K562 (cell line): ENCODE results near the gene PAF1. TPM values are rescaled to one million over a fixed set of nuclear protein-coding genes. Genes with fewer than 3 reads are reported as not detected.

Experiments
- CCNT2 ChIP-seq: IDR thresholded peaks from 2 replicates; pipeline ENCODE4 v1.6.1; 2011; ENCODE audit warnings: borderline replicate concordance, low read depth, mild to moderate bottlenecking, moderate library complexity, mixed read lengths, low read length; ENCODE audit not compliant: insufficient read length; ENCODE audit errors: extremely low read depth
- JUND ChIP-seq, 2 experiments: IDR thresholded peaks; 2 replicates in 1 of 2; 3 replicates in 1 of 2; pipeline ENCODE4 v1.6.1; 2011; ENCODE audit warnings: borderline replicate concordance in 2 of 2, low read depth in 2 of 2, low read length in 2 of 2, improper control_type of control experiment in 1 of 2, missing biosample characterization in 1 of 2, missing genetic modification characterization in 1 of 2, missing genetic modification reagents in 1 of 2
- SP2 ChIP-seq: IDR thresholded peaks from 2 replicates; pipeline ENCODE4 v1.6.1; 2011; ENCODE audit warnings: mild to moderate bottlenecking, low read depth, low read length, moderate library complexity; ENCODE audit not compliant: poor library complexity, severe bottlenecking; ENCODE audit errors: extremely low read depth
- XRCC5 ChIP-seq: fragments of 200-400 bp; formaldehyde crosslinking; IDR thresholded peaks from 2 replicates; pipeline ENCODE4 v1.6.1; 2017; ENCODE audit warnings: low read depth, mild to moderate bottlenecking, low read length
- polyA plus RNA-seq, 8 experiments: library from polyadenylated mRNA; depleted of rRNA in 4 of 8; stranded (reverse) in 5 of 8; unstranded in 3 of 8; fragments of >200 nt; fragmentation: Nextera tagmentation in 2 of 8; fragmentation: Illumina TruSeq in 1 of 8; extraction: Ambion mirVana in 2 of 8; extraction: Trizol in 1 of 8; gene quantifications; 2 replicates each; pipeline versions ENCODE4 v1.2.1 to v1.2.3, GENCODE V29; 2011 to 2014; ENCODE audit warnings: inconsistent platforms in 1 of 8, missing spikeins in 1 of 8
- total RNA-seq, 7 experiments: library from RNA; depleted of rRNA in 6 of 7; stranded (reverse); fragments of >200 nt in 6 of 7; fragmentation: Illumina TruSeq in 2 of 7; extraction: Trizol in 2 of 7; gene quantifications; 2 replicates each; pipeline versions ENCODE4 v1.2.1 to v1.2.3, GENCODE V29; 2011 to 2021; ENCODE audit warnings: low replicate concordance in 1 of 7
- TF ChIP-seq, protein P1 (sequence below), 2 experiments: fragments of 450-650 bp; IDR thresholded peaks; 2 replicates each; pipeline ENCODE4 v1.6.1; 2016; ENCODE audit warnings: mild to moderate bottlenecking in 2 of 2, borderline replicate concordance in 1 of 2, low read depth in 1 of 2, moderate library complexity in 1 of 2
- TF ChIP-seq, protein P2 (sequence below): fragments of 450-650 bp; formaldehyde crosslinking; IDR thresholded peaks from 2 replicates; pipeline ENCODE4 v1.4.0; 2020; ENCODE audit warnings: mild to moderate bottlenecking, moderate library complexity

PAF1 gene
- total and polyA plus RNA-seq, 9 of the 15 experiments (the other 6 are each of a cell fraction or from before 2014, with no cell fraction given): 1.5 to 45.0 (median 33.8) TPM

DNA sequence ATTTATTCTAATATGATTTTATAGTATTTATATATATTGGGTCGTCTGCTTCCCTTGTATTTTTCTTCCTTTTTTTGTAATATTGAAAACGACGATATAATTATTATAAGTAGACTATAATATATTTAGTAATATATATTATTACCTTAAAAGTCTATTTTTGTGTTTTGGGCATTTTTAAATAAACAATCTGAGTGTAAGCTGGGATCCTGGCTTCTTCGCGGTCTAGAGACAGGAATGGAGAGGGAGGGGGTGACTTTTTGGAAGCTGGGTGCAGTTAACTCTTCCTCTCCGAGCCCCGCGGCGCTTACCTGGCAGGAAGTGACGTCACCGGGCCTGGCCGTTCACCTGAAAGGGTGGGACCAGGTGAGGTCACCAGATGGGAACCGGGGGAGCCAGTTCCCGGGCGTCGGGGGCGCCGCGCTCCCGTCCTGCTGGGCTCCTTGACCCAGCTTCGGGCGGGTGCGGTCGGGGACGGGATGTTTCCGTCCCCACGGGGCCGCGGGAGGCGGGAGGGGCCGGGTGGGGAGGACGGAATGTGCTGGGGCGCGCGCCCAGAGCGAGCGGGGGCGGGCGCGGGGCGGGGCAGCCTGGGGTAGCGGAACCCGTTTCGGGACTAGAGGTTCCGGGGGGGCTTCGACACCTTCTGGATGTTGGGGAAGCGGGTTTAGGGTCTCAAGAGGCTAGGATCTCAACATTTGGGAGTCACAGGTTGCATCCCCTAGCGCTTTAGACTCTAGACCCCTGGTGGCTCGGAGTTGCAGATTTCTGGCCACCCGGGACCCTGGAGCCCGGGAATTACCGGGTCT, 18.5 kb upstream of the PAF1 start (continued):
- TF ChIP-seq, protein P1, sequence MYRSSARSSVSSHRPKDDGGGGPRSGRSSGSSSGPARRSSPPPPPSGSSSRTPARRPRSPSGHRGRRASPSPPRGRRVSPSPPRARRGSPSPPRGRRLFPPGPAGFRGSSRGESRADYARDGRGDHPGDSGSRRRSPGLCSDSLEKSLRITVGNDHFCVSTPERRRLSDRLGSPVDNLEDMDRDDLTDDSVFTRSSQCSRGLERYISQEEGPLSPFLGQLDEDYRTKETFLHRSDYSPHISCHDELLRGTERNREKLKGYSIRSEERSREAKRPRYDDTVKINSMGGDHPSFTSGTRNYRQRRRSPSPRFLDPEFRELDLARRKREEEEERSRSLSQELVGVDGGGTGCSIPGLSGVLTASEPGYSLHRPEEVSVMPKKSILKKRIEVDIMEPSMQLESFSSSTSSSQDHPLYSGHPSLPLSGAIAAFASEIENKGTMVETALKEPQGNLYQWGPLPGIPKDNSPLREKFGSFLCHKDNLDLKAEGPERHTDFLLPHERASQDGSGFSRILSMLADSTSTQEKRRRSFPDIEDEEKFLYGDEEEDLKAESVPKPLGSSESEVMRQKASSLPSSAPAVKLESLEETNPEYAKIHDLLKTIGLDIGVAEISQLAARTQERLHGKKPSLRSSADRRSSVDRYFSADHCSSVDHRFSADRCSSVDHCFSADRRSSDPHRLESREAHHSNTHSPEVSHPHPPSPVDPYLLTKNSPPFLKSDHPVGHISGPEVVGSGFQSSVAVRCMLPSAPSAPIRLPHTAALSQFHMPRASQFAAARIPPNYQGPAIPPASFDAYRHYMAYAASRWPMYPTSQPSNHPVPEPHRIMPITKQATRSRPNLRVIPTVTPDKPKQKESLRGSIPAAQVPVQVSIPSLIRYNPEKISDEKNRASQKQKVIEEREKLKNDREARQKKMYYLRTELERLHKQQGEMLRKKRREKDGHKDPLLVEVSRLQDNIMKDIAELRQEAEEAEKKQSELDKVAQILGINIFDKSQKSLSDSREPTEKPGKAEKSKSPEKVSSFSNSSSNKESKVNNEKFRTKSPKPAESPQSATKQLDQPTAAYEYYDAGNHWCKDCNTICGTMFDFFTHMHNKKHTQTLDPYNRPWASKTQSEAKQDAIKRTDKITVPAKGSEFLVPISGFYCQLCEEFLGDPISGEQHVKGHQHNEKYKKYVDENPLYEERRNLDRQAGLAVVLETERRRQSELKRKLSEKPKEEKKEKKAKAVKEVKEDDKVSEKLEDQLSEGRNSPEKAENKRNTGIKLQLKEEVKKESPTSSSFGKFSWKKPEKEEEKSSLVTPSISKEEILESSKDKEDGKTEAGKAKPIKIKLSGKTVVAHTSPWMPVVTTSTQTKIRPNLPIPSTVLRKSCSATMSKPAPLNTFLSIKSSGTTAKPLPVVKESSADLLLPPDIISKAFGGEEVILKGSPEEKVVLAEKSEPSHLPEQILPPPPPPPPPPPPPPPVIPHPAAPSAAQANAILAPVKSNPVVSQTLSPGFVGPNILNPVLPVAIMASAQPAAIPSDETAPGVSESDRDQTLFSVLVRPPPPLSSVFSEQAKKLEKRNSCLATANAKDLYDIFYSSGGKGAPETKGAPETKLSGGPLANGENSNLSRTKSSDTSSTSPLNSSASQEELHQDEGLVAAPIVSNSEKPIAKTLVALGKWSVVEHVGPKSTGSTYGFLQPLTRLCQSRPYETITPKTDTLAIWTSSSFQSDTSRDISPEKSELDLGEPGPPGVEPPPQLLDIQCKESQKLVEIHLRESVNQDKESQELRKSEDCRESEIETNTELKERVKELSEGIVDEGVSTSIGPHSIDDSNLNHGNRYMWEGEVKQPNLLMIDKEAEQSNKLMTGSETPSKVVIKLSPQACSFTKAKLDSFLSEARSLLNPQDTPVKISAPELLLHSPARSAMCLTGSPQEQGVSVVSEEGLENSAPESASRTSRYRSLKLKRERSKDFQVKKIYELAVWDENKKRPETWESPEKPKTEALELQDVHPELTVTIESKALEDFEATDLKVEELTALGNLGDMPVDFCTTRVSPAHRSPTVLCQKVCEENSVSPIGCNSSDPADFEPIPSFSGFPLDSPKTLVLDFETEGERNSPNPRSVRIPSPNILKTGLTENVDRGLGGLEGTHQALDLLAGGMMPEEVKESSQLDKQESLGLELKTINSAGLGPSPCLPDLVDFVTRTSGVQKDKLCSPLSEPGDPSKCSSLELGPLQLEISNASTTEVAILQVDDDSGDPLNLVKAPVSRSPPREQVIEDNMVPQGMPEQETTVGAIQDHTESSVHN (IDR thresholded peaks at IDR 0.05; ENCODE audit: borderline replicate concordance in 1 of 2, low read depth in 1 of 2): no peak
- TF ChIP-seq CCNT2: peak; percentile 36
- peak; percentile 92 for TF ChIP-seq JUND (IDR thresholded peaks at IDR 0.05; ENCODE audit: borderline replicate concordance, low read depth, low read length)
- peak; percentile 81; the same call in 2 of the 3 replicates for TF ChIP-seq JUND (tag; IDR thresholded peaks at IDR 0.05; ENCODE audit: borderline replicate concordance, low read depth, low read length)
- no peak for TF ChIP-seq SP2
- TF ChIP-seq, protein P2, sequence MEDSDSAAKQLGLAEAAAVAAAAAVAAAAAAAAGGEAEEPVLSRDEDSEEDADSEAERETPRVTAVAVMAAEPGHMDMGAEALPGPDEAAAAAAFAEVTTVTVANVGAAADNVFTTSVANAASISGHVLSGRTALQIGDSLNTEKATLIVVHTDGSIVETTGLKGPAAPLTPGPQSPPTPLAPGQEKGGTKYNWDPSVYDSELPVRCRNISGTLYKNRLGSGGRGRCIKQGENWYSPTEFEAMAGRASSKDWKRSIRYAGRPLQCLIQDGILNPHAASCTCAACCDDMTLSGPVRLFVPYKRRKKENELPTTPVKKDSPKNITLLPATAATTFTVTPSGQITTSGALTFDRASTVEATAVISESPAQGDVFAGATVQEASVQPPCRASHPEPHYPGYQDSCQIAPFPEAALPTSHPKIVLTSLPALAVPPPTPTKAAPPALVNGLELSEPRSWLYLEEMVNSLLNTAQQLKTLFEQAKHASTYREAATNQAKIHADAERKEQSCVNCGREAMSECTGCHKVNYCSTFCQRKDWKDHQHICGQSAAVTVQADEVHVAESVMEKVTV (CRISPR knock-in tag): 0 out of 2 replicates have a peak, but pooled peaks have one; percentile 11
- no peak for TF ChIP-seq XRCC5
